Uterus (tissue), 2 donors: ENCODE measurements around the gene CATSPERD.

Experiments
- POLR2A ChIP-seq, 2 donors: fragments of 450-650 bp; IDR thresholded peaks; one replicate each; pipeline ENCODE4 v1.6.1; 2016; ENCODE audit warnings: antibody characterized with exemption in 2 of 2, mild to moderate bottlenecking in 1 of 2, moderate library complexity in 1 of 2
- TF ChIP-seq, protein P1 (sequence below), 4 experiments: fragments of 200-600 bp in 2 of 4; fragments of 450-650 bp in 2 of 4; sonication (generic) in 2 of 4; IDR thresholded peaks; one replicate each; pipeline ENCODE4 v1.5.1; 2016 to 2019; ENCODE audit warnings: antibody characterized with exemption in 4 of 4, mild to moderate bottlenecking in 2 of 4, moderate library complexity in 1 of 4

DNA sequence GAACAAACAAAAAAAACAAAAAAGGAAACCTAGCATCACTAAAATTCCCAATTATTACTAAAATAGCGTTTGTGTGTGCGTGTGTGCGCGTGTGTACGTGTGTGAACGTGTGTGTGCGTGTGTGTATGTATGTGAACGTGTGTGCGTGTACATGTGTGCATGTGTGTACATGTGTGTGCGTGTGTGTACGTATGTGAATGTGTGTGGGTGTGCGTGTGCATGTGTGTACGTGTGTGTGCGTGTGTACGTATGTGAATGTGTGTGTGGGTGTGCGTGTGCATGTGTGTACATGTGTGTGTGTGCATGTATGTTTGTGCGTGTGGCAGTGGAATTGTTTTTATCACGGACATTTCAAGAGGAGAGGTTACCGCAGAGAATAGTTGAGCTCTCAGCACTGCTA lies 21.6 kb downstream of the CATSPERD start:
- no peak for TF ChIP-seq POLR2A (IDR thresholded peaks at IDR 0.05)
- TF ChIP-seq, protein P1, sequence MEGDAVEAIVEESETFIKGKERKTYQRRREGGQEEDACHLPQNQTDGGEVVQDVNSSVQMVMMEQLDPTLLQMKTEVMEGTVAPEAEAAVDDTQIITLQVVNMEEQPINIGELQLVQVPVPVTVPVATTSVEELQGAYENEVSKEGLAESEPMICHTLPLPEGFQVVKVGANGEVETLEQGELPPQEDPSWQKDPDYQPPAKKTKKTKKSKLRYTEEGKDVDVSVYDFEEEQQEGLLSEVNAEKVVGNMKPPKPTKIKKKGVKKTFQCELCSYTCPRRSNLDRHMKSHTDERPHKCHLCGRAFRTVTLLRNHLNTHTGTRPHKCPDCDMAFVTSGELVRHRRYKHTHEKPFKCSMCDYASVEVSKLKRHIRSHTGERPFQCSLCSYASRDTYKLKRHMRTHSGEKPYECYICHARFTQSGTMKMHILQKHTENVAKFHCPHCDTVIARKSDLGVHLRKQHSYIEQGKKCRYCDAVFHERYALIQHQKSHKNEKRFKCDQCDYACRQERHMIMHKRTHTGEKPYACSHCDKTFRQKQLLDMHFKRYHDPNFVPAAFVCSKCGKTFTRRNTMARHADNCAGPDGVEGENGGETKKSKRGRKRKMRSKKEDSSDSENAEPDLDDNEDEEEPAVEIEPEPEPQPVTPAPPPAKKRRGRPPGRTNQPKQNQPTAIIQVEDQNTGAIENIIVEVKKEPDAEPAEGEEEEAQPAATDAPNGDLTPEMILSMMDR (IDR thresholded peaks at IDR 0.05): no peak
